GM23338 (cell line): ENCODE data around the gene DIP2C.

Experiments used
- EZH2 ChIP-seq: fragments of 200-600 bp; sonication (generic); IDR thresholded peaks from one replicate; pipeline ENCODE4 v1.8.0; 2017; ENCODE audit warnings: antibody characterized with exemption, mild to moderate bottlenecking, low read depth; ENCODE audit not compliant: unreplicated experiment
- EZH2phosphoT487 ChIP-seq: fragments of 200-600 bp; sonication (generic); IDR thresholded peaks from one replicate; pipeline ENCODE4 v1.8.1; 2018; ENCODE audit warnings: antibody characterized with exemption; ENCODE audit not compliant: unreplicated experiment
- JUNB ChIP-seq: IDR thresholded peaks from one replicate; pipeline ENCODE4 v1.6.1; 2016; ENCODE audit warnings: antibody characterized with exemption; ENCODE audit not compliant: unreplicated experiment
- NANOG ChIP-seq: IDR thresholded peaks from 2 replicates; pipeline ENCODE4 v1.6.1; 2016; ENCODE audit warnings: antibody characterized with exemption, borderline replicate concordance
- POLR2AphosphoS5 ChIP-seq: IDR thresholded peaks from 2 replicates; pipeline ENCODE4 v1.6.1; 2016; ENCODE audit warnings: antibody characterized with exemption, low read depth
- ZNF331 ChIP-seq: fragments of 250-450 bp; sonication (Bioruptor Pico); IDR thresholded peaks from 2 replicates; pipeline ENCODE4 v1.5.0; 2020; ENCODE audit warnings: low read depth, mild to moderate bottlenecking, moderate library complexity
- TF ChIP-seq, protein P1 (sequence below), 2 experiments: fragments of 200-600 bp in 1 of 2; sonication (generic) in 1 of 2; conservative IDR thresholded peaks; 2 replicates each; pipeline versions ENCODE4 v1.5.1 to v1.6.1; 2016 to 2017; ENCODE audit warnings: antibody characterized with exemption in 2 of 2, low read depth in 2 of 2, mild to moderate bottlenecking in 2 of 2, moderate library complexity in 1 of 2
- TF ChIP-seq, protein P2 (sequence below): IDR thresholded peaks from one replicate; pipeline ENCODE4 v1.6.1; 2018; ENCODE audit warnings: antibody characterized with exemption; ENCODE audit not compliant: unreplicated experiment
- TF ChIP-seq, protein P3 (sequence below): IDR thresholded peaks from 2 replicates; pipeline ENCODE4 v1.6.1; 2016; ENCODE audit warnings: antibody characterized with exemption

DNA sequence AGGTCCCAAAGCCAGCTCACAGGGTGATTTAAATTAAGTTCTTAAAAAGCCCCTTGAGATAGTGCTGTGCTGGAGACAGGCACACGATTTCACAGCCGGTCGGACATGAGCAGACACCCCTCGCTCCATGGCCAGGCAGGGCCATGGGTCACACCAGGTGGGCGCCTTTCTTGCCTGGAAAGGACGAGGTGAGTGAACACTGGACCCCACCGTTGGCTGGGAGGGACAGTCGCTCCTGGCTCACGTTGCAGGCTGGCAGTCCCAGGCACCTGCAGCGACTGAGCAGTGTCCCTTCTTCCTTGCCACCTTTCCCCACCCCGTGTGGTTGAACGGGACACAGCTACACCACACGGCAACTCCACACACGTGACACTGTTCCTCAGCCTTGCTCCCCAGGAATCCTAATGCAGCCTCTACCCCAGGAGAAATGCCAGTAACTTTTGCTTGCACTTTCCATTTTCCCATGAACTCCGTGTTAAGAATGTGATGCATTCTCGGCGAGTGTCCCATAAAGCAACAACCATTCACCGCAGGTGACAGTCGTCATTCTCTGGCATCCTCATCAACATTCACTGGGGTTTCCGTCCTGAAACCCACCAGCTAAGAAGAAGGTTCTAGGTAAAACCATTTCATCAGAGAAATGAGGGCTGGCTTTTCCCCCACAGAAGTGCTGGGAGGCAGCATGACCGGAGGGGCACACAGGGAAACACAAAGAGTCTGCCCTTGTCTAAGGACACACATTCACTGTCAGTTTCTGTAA is 336.8 kb downstream of the DIP2C start:
- TF ChIP-seq, protein P1, sequence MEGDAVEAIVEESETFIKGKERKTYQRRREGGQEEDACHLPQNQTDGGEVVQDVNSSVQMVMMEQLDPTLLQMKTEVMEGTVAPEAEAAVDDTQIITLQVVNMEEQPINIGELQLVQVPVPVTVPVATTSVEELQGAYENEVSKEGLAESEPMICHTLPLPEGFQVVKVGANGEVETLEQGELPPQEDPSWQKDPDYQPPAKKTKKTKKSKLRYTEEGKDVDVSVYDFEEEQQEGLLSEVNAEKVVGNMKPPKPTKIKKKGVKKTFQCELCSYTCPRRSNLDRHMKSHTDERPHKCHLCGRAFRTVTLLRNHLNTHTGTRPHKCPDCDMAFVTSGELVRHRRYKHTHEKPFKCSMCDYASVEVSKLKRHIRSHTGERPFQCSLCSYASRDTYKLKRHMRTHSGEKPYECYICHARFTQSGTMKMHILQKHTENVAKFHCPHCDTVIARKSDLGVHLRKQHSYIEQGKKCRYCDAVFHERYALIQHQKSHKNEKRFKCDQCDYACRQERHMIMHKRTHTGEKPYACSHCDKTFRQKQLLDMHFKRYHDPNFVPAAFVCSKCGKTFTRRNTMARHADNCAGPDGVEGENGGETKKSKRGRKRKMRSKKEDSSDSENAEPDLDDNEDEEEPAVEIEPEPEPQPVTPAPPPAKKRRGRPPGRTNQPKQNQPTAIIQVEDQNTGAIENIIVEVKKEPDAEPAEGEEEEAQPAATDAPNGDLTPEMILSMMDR (conservative IDR thresholded peaks at IDR 0.05; ENCODE audit: low read depth in 2 of 2), result no peak
- TF ChIP-seq NANOG (no peak), EZH2 (no peak), JUNB (no peak), POLR2AphosphoS5 (no peak), EZH2phosphoT487 (no peak), ZNF331 (CRISPR knock-in tag) (no peak)
- TF ChIP-seq, protein P2, sequence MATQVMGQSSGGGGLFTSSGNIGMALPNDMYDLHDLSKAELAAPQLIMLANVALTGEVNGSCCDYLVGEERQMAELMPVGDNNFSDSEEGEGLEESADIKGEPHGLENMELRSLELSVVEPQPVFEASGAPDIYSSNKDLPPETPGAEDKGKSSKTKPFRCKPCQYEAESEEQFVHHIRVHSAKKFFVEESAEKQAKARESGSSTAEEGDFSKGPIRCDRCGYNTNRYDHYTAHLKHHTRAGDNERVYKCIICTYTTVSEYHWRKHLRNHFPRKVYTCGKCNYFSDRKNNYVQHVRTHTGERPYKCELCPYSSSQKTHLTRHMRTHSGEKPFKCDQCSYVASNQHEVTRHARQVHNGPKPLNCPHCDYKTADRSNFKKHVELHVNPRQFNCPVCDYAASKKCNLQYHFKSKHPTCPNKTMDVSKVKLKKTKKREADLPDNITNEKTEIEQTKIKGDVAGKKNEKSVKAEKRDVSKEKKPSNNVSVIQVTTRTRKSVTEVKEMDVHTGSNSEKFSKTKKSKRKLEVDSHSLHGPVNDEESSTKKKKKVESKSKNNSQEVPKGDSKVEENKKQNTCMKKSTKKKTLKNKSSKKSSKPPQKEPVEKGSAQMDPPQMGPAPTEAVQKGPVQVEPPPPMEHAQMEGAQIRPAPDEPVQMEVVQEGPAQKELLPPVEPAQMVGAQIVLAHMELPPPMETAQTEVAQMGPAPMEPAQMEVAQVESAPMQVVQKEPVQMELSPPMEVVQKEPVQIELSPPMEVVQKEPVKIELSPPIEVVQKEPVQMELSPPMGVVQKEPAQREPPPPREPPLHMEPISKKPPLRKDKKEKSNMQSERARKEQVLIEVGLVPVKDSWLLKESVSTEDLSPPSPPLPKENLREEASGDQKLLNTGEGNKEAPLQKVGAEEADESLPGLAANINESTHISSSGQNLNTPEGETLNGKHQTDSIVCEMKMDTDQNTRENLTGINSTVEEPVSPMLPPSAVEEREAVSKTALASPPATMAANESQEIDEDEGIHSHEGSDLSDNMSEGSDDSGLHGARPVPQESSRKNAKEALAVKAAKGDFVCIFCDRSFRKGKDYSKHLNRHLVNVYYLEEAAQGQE, result no peak
- TF ChIP-seq, protein P3, sequence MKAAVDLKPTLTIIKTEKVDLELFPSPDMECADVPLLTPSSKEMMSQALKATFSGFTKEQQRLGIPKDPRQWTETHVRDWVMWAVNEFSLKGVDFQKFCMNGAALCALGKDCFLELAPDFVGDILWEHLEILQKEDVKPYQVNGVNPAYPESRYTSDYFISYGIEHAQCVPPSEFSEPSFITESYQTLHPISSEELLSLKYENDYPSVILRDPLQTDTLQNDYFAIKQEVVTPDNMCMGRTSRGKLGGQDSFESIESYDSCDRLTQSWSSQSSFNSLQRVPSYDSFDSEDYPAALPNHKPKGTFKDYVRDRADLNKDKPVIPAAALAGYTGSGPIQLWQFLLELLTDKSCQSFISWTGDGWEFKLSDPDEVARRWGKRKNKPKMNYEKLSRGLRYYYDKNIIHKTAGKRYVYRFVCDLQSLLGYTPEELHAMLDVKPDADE, result no peak
